ENCODE results near the gene SUGT1.

GRCh38 chr13:52615812-52616211, 36.8 kb upstream of the SUGT1 start:
- TF ChIP-seq CTCF (IDR thresholded peaks at IDR 0.05): no peak
- TF ChIP-seq POLR2A (IDR thresholded peaks at IDR 0.05): no peak

All from tibial nerve (tissue), 3 donors.